Kidney epithelial cell (primary cell): ENCODE data around the gene SUPT20H. TPM values are rescaled to one million over a fixed set of nuclear protein-coding genes. Genes with fewer than 3 reads are reported as not detected.

Experiments
- DNase-seq: peaks from one replicate; pipeline ENCODE4 v3.0.0-alpha.2; 2010; ENCODE audit warnings: low read depth
- H3K27me3 ChIP-seq: 2 replicates; pipeline ENCODE4 v1.6.0; 2011; ENCODE audit warnings: low read length; ENCODE audit not compliant: control insufficient read depth, insufficient read depth
- H3K36me3 ChIP-seq: 2 replicates; pipeline ENCODE4 v1.5.1; 2011; ENCODE audit warnings: low read length; ENCODE audit not compliant: control insufficient read depth, insufficient read depth
- H3K4me3 ChIP-seq: 2 replicates; pipeline ENCODE4 v1.5.1; 2011; ENCODE audit warnings: low read depth, mild to moderate bottlenecking, control low read depth, low read length
- CTCF ChIP-seq: IDR thresholded peaks from 2 replicates; pipeline ENCODE4 v1.5.1; 2011; ENCODE audit warnings: mild to moderate bottlenecking, moderate library complexity, low read length, control low read depth, inconsistent platforms; ENCODE audit not compliant: insufficient read depth, poor library complexity, severe bottlenecking
- total RNA-seq: library from RNA; depleted of rRNA; stranded (reverse); fragments of >200 nt; gene quantifications from 2 replicates; pipeline ENCODE4 v1.2.3, GENCODE V29; 2015

Gene SUPT20H
- total RNA-seq, 1 donor from 2014 or later, result 58.6 TPM

GRCh38 chr13:37039896-37040295 is 19.6 kb downstream of the SUPT20H start:
- no peak for DNase-seq
- no peaks in the 10 kb centered on the region for H3K27me3 ChIP-seq
- no peak for TF ChIP-seq CTCF
- H3K4me3 ChIP-seq, result no peak overlapping the region
- no peaks in the 10 kb centered on the region for H3K36me3 ChIP-seq

- Histone ChIP-seq H3K27me3 (no peaks in the 10 kb centered on the region), H3K36me3 (peaks cover 2% of the 10 kb centered on the region), H3K4me3 (no peak overlapping the region)
- DNase-seq, result no peak
- TF ChIP-seq CTCF, result no peak
These were observed 22.2 kb downstream of the SUPT20H start for GRCh38 chr13:37037241-37037640.

GRCh38 chr13:37029617-37030016 is 29.9 kb downstream of the SUPT20H start:
- Histone ChIP-seq H3K4me3 (no peak overlapping the region), H3K27me3 (no peaks in the 10 kb centered on the region), H3K36me3 (peaks cover 2% of the 10 kb centered on the region)
- DNase-seq, result no peak
- TF ChIP-seq CTCF, result no peak

- H3K36me3 ChIP-seq, result peaks cover 2% of the 10 kb centered on the region
- DNase-seq, result no peak
These were observed 31.8 kb downstream of the SUPT20H start for GRCh38 chr13:37027639-37028038.

GRCh38 chr13:37026771-37027170 is 32.7 kb downstream of the SUPT20H start:
- H3K36me3 ChIP-seq, result peaks cover 3% of the 10 kb centered on the region
- H3K4me3 ChIP-seq, result no peak overlapping the region
- TF ChIP-seq CTCF, result no peak
- DNase-seq, result no peak
- H3K27me3 ChIP-seq, result no peaks in the 10 kb centered on the region

More at GRCh38 chr13:37027639-37028038, 31.8 kb downstream of the SUPT20H start:
- Histone ChIP-seq H3K4me3 (no peak overlapping the region), H3K27me3 (no peaks in the 10 kb centered on the region)
- no peak for TF ChIP-seq CTCF

- Histone ChIP-seq H3K4me3 (no peak overlapping the region), H3K36me3 (peaks cover 3% of the 10 kb centered on the region), H3K27me3 (no peaks in the 10 kb centered on the region)
- TF ChIP-seq CTCF, result no peak
- DNase-seq, result no peak
These were observed 35.6 kb downstream of the SUPT20H start for GRCh38 chr13:37023871-37024270.
